ENCODE data around the gene ROPN1L. TPM values are rescaled to one million over a fixed set of nuclear protein-coding genes. Genes with fewer than 3 reads are reported as not detected.

The ROPN1L gene
- total RNA-seq, 1 donor from 2014 or later: not detected

DNA sequence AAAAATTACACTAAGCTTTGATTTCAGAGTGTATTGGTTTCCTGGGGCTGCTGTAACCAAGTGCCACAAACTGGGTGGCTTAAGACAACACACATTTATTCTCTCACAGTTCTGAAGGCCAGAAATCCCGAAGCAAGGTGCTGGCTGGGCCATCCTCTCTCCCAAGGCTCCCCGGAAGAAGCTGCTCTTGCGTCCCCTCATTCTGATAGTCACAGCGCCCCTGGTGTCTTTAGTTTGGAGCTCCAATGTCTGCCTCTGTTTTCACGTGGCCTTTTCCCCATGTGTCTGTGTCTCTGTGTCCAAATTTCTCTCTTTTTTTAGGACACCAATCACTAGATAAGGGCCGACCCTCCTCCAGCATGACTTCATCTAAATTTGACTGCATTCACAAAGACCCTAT is 56.7 kb downstream of the ROPN1L start:
- Histone ChIP-seq H3K27me3 (ENCODE audit: control insufficient read depth, insufficient read depth, low read length) (no peaks in the 10 kb centered on the region), H3K36me3 (ENCODE audit: control insufficient read depth, insufficient read depth, low read length) (no peaks in the 10 kb centered on the region), H3K4me3 (ENCODE audit: low read depth, low read length) (no peak overlapping the region)
- no peak for DNase-seq (ENCODE audit: low read depth)
- TF ChIP-seq, protein P1, sequence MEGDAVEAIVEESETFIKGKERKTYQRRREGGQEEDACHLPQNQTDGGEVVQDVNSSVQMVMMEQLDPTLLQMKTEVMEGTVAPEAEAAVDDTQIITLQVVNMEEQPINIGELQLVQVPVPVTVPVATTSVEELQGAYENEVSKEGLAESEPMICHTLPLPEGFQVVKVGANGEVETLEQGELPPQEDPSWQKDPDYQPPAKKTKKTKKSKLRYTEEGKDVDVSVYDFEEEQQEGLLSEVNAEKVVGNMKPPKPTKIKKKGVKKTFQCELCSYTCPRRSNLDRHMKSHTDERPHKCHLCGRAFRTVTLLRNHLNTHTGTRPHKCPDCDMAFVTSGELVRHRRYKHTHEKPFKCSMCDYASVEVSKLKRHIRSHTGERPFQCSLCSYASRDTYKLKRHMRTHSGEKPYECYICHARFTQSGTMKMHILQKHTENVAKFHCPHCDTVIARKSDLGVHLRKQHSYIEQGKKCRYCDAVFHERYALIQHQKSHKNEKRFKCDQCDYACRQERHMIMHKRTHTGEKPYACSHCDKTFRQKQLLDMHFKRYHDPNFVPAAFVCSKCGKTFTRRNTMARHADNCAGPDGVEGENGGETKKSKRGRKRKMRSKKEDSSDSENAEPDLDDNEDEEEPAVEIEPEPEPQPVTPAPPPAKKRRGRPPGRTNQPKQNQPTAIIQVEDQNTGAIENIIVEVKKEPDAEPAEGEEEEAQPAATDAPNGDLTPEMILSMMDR (IDR thresholded peaks at IDR 0.05; ENCODE audit: insufficient read depth, low read length, severe bottlenecking): no peak
- no peak for FAIRE-seq

DNA sequence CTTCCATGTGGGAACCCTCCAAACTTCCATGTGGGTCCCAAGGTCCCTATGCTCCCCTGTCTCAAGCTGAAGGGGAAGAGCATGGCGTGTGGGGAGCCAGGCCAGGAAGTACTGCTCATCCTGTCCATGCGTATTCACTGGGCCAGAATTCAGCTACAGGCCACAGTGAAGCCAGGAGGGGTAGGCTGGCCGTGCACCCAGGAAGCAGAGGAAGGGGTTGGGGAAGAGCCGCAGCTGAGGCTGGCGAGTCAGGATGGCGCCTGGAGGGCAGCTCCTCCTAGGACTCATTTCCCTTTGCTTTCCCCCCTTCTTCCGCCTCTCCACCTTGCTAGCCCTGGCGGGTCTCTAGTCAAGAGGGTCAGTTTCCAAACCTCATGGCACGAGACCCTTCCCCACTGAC is 57.4 kb downstream of the ROPN1L start:
- FAIRE-seq: no peak
- Histone ChIP-seq H3K4me3 (ENCODE audit: low read depth, low read length) (no peak overlapping the region), H3K36me3 (ENCODE audit: control insufficient read depth, insufficient read depth, low read length) (no peaks in the 10 kb centered on the region), H3K27me3 (ENCODE audit: control insufficient read depth, insufficient read depth, low read length) (no peaks in the 10 kb centered on the region)
- no peak for DNase-seq (ENCODE audit: low read depth)
- TF ChIP-seq, protein P1 (IDR thresholded peaks at IDR 0.05; ENCODE audit: insufficient read depth, low read length, severe bottlenecking): no peak

DNA sequence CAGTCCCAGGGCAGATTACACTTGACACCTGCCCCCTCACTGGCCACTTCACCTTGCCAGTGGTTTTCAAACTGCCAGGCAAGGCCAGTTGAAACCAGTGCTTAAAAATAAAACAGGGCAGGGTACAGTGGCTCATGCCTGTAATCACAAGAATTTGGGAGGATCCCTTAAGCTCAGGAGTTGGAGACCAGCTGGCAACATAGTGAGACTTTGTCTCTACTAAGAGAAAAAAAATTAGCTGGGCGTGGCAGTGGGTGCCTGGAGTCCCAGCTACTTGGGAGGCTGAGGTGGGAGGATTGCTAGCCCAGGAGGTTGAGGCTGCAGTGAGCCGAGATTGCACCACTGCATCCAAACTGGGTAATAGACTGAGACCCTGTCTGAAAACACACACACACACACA is 58.1 kb downstream of the ROPN1L start:
- DNase-seq (ENCODE audit: low read depth) (no peak), FAIRE-seq (no peak)
- no peaks in the 10 kb centered on the region for H3K36me3 ChIP-seq (ENCODE audit: control insufficient read depth, insufficient read depth, low read length)
- H3K4me3 ChIP-seq (ENCODE audit: low read depth, low read length): no peak overlapping the region
- TF ChIP-seq, protein P1 (IDR thresholded peaks at IDR 0.05; ENCODE audit: insufficient read depth, low read length, severe bottlenecking): no peak
- no peaks in the 10 kb centered on the region for H3K27me3 ChIP-seq (ENCODE audit: control insufficient read depth, insufficient read depth, low read length)

DNA sequence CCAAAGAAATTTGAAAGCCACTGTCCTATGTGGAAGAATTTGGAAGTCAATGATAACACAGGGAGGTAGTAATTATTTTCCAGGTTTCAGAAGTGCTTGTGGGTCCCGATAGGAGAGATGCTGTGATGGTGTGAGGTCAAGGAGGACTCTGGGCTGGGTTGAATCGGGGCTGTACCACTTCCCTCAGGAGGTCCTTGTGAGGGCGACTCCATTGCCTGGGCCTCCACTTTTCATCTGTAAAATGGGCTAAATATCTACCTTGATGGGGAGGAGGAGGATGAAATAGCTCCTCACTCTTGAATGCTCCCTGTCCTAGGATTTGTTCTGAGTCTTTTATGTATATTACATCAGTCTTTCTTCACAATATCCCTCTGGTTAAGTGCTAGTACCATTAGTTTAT is 59.0 kb downstream of the ROPN1L start:
- Histone ChIP-seq H3K4me3 (ENCODE audit: low read depth, low read length) (no peak overlapping the region), H3K27me3 (ENCODE audit: control insufficient read depth, insufficient read depth, low read length) (no peaks in the 10 kb centered on the region), H3K36me3 (ENCODE audit: control insufficient read depth, insufficient read depth, low read length) (no peaks in the 10 kb centered on the region)
- DNase-seq (ENCODE audit: low read depth) (no peak), FAIRE-seq (no peak)
- TF ChIP-seq, protein P1 (IDR thresholded peaks at IDR 0.05; ENCODE audit: insufficient read depth, low read length, severe bottlenecking): no peak

DNA sequence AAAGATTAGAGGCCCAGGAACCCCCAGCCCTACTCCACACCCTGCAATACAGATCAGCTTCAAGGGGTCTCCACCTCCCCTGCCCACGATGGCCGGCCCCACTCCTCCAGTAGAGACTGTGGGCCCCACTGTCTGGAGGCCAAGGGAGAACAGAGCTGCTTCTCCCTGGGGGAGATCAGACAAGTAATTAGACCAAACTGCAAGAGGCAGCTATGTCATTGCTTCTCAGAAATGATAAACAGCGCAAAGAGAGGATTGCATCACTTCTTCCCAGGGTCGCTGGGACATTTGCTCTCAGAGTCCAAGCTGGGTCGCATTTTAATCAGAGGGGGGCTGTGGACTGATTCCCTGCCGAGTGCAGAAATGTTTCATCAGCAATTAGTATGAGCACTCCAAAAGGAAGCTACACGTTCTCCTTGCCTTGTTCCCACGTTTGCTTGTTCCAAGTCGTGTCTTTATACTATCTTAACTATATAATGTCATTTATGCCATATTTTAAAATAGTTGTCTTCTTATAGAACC is 59.9 kb downstream of the ROPN1L start:
- FAIRE-seq: no peak
- TF ChIP-seq, protein P1 (IDR thresholded peaks at IDR 0.05; ENCODE audit: insufficient read depth, low read length, severe bottlenecking): no peak

DNA sequence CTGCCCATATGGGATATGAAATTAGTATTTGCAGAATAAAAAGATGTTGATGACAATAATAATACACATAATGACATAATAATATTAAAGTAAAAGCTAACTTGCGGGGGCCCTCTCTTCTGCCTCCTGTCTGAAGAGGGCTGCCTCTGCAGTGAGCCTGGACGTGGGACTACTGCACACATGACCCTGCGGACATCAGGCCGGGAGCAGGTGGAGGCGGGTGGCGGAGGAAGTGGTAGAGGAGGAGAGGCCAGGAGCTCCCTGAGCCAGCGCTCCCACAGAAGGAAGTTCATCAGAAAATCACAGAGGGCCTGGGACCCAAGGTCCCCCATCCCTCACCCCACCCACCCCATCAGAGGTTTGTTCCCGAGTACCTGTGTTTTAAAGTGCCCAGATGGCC is 60.5 kb downstream of the ROPN1L start:
- no peak for FAIRE-seq
- Histone ChIP-seq H3K36me3 (ENCODE audit: control insufficient read depth, insufficient read depth, low read length) (no peaks in the 10 kb centered on the region), H3K27me3 (ENCODE audit: control insufficient read depth, insufficient read depth, low read length) (no peaks in the 10 kb centered on the region), H3K4me3 (ENCODE audit: low read depth, low read length) (no peak overlapping the region)
- DNase-seq (ENCODE audit: low read depth): no peak
- TF ChIP-seq, protein P1 (IDR thresholded peaks at IDR 0.05; ENCODE audit: insufficient read depth, low read length, severe bottlenecking): no peak

More for the DNA sequence above, 59.9 kb downstream of the ROPN1L start:
- Histone ChIP-seq H3K36me3 (ENCODE audit: control insufficient read depth, insufficient read depth, low read length) (no peaks in the 10 kb centered on the region), H3K4me3 (ENCODE audit: low read depth, low read length) (no peak overlapping the region), H3K27me3 (ENCODE audit: control insufficient read depth, insufficient read depth, low read length) (no peaks in the 10 kb centered on the region)
- DNase-seq (ENCODE audit: low read depth): no peak

Measured in bronchial epithelial cell (primary cell).